ENCODE data around the gene ZMYND19.

ZMYND19 gene

GRCh38 chr9:137613738-137614523 is 23.6 kb upstream of the ZMYND19 start:
- no peak overlapping the region for H3K4me3 ChIP-seq (ENCODE audit: low read length in 2 of 2)
- H3K9me3 ChIP-seq (ENCODE audit: control insufficient read depth in 2 of 2, low read length in 2 of 2) = no peaks in the 10 kb centered on the region
- H3K27ac ChIP-seq (ENCODE audit: low read depth in 2 of 2, low read length in 2 of 2) = peak overlapping the region; percentile 97 to 98
- peaks cover 36 to 39% of the 10 kb centered on the region in 2 donors for H3K4me1 ChIP-seq (ENCODE audit: control insufficient read depth in 2 of 2, insufficient read depth in 2 of 2, low read length in 2 of 2)
- H3K9ac ChIP-seq (ENCODE audit: low read depth in 1 of 2, low read length in 2 of 2) = no peak overlapping the region
- peaks cover 21% of the 10 kb centered on the region in 2 donors for H3K36me3 ChIP-seq (ENCODE audit: control insufficient read depth in 2 of 2, insufficient read depth in 2 of 2, low read length in 2 of 2)
- H3K27me3 ChIP-seq (ENCODE audit: control insufficient read depth in 2 of 2, insufficient read depth in 2 of 2, low read length in 2 of 2) = no peaks in the 10 kb centered on the region

- Histone ChIP-seq H3K9ac (ENCODE audit: low read depth in 1 of 2, low read length in 2 of 2) (peak overlapping the region; percentile 74 to 83), H3K4me3 (ENCODE audit: low read length in 2 of 2) (no peak overlapping the region), H3K9me3 (ENCODE audit: control insufficient read depth in 2 of 2, low read length in 2 of 2) (no peaks in the 10 kb centered on the region), H3K4me1 (ENCODE audit: control insufficient read depth in 2 of 2, insufficient read depth in 2 of 2, low read length in 2 of 2) (peaks cover 38 to 39% of the 10 kb centered on the region in 2 donors), H3K27ac (ENCODE audit: low read depth in 2 of 2, low read length in 2 of 2) (peak overlapping the region; percentile 97 to 98), H3K27me3 (ENCODE audit: control insufficient read depth in 2 of 2, insufficient read depth in 2 of 2, low read length in 2 of 2) (no peaks in the 10 kb centered on the region), H3K36me3 (ENCODE audit: control insufficient read depth in 2 of 2, insufficient read depth in 2 of 2, low read length in 2 of 2) (peaks cover 21% of the 10 kb centered on the region in 2 donors)
Observed at GRCh38 chr9:137613259-137613658, 22.9 kb upstream of the ZMYND19 start.

GRCh38 chr9:137612741-137613142 is 22.4 kb upstream of the ZMYND19 start:
- Histone ChIP-seq H3K27me3 (ENCODE audit: control insufficient read depth in 2 of 2, insufficient read depth in 2 of 2, low read length in 2 of 2) (no peaks in the 10 kb centered on the region), H3K4me3 (ENCODE audit: low read length in 2 of 2) (peak overlapping the region in 1 of 2 donors; percentile 50), H3K27ac (ENCODE audit: low read depth in 2 of 2, low read length in 2 of 2) (peak overlapping the region; percentile 97 to 98), H3K9ac (ENCODE audit: low read depth in 1 of 2, low read length in 2 of 2) (peak overlapping the region; percentile 74 to 83), H3K9me3 (ENCODE audit: control insufficient read depth in 2 of 2, low read length in 2 of 2) (no peaks in the 10 kb centered on the region), H3K4me1 (ENCODE audit: control insufficient read depth in 2 of 2, insufficient read depth in 2 of 2, low read length in 2 of 2) (peaks cover 35 to 36% of the 10 kb centered on the region in 2 donors), H3K36me3 (ENCODE audit: control insufficient read depth in 2 of 2, insufficient read depth in 2 of 2, low read length in 2 of 2) (peaks cover 21% of the 10 kb centered on the region in 2 donors)

GRCh38 chr9:137611623-137612609 is 21.6 kb upstream of the ZMYND19 start:
- Histone ChIP-seq H3K27me3 (ENCODE audit: control insufficient read depth in 2 of 2, insufficient read depth in 2 of 2, low read length in 2 of 2) (no peaks in the 10 kb centered on the region), H3K27ac (ENCODE audit: low read depth in 2 of 2, low read length in 2 of 2) (peak overlapping the region; percentile 97 to 98), H3K36me3 (ENCODE audit: control insufficient read depth in 2 of 2, insufficient read depth in 2 of 2, low read length in 2 of 2) (peaks cover 21% of the 10 kb centered on the region in 2 donors), H3K4me3 (ENCODE audit: low read length in 2 of 2) (peak overlapping the region; percentile 42 to 50), H3K4me1 (ENCODE audit: control insufficient read depth in 2 of 2, insufficient read depth in 2 of 2, low read length in 2 of 2) (peaks cover 37 to 39% of the 10 kb centered on the region in 2 donors), H3K9ac (ENCODE audit: low read depth in 1 of 2, low read length in 2 of 2) (peak overlapping the region; percentile 78 to 83), H3K9me3 (ENCODE audit: control insufficient read depth in 2 of 2, low read length in 2 of 2) (no peaks in the 10 kb centered on the region)

- H3K9ac ChIP-seq (ENCODE audit: low read depth in 1 of 2, low read length in 2 of 2) = peak overlapping the region in 1 of 2 donors; percentile 83
- no peaks in the 10 kb centered on the region for H3K9me3 ChIP-seq (ENCODE audit: control insufficient read depth in 2 of 2, low read length in 2 of 2)
- H3K4me3 ChIP-seq (ENCODE audit: low read length in 2 of 2) = peak overlapping the region; percentile 42 to 50
- H3K27ac ChIP-seq (ENCODE audit: low read depth in 2 of 2, low read length in 2 of 2) = peak overlapping the region; percentile 97 to 98
- peaks cover 44 to 45% of the 10 kb centered on the region in 2 donors for H3K4me1 ChIP-seq (ENCODE audit: control insufficient read depth in 2 of 2, insufficient read depth in 2 of 2, low read length in 2 of 2)
- H3K36me3 ChIP-seq (ENCODE audit: control insufficient read depth in 2 of 2, insufficient read depth in 2 of 2, low read length in 2 of 2) = peaks cover 17 to 21% of the 10 kb centered on the region in 2 donors
- no peaks in the 10 kb centered on the region for H3K27me3 ChIP-seq (ENCODE audit: control insufficient read depth in 2 of 2, insufficient read depth in 2 of 2, low read length in 2 of 2)
Observed at GRCh38 chr9:137610944-137611343, 20.6 kb upstream of the ZMYND19 start.

DNA sequence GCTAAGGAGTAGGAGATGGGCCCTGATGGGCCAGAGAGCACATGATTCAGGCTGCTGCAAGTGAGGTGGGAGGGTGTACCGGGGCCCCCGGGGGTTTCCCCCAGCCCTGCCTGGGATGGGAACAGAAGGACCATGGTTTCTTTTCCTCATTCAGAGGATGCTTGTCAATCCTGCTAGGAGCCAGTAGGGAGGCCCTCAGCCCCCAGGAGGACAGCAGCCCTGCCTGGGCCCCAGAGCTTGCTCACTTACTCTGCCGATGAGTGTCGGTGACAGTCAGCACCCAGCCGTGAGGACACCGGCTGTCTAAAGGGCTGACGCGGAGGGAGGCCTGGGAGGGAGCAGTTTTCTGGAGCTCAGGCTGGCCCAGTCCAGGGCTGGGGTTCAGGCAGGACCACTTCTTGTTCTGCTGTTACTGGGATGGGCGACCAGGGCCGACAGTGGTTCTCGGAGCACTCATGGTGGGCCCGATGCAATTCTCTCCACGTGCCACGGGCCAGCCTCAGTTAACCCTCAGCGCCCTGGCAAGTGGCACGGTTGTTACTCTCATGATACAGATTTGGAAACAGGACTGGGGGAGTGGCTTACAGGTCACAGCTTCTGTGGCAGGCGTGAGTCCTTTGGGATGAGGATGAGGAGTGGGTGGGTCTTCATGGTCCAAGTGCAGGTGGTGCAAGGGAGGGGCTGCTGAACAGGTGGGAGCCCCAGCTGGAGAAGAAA is 17.0 kb upstream of the ZMYND19 start:
- no peaks in the 10 kb centered on the region for H3K27me3 ChIP-seq (ENCODE audit: control insufficient read depth in 2 of 2, insufficient read depth in 2 of 2, low read length in 2 of 2)
- H3K9ac ChIP-seq (ENCODE audit: low read depth in 1 of 2, low read length in 2 of 2) = peak overlapping the region; percentile 68 to 94
- no peaks in the 10 kb centered on the region for H3K9me3 ChIP-seq (ENCODE audit: control insufficient read depth in 2 of 2, low read length in 2 of 2)
- peak overlapping the region; percentile 95 to 97 for H3K27ac ChIP-seq (ENCODE audit: low read depth in 2 of 2, low read length in 2 of 2)
- no peaks in the 10 kb centered on the region for H3K36me3 ChIP-seq (ENCODE audit: control insufficient read depth in 2 of 2, insufficient read depth in 2 of 2, low read length in 2 of 2)
- peaks cover 31 to 35% of the 10 kb centered on the region in 2 donors for H3K4me1 ChIP-seq (ENCODE audit: control insufficient read depth in 2 of 2, insufficient read depth in 2 of 2, low read length in 2 of 2)
- peak overlapping the region; percentile 65 to 86 for H3K4me3 ChIP-seq (ENCODE audit: low read length in 2 of 2)

GRCh38 chr9:137606734-137607138 is 16.4 kb upstream of the ZMYND19 start:
- H3K27me3 ChIP-seq (ENCODE audit: control insufficient read depth in 2 of 2, insufficient read depth in 2 of 2, low read length in 2 of 2) = no peaks in the 10 kb centered on the region
- peak overlapping the region; percentile 65 to 86 for H3K4me3 ChIP-seq (ENCODE audit: low read length in 2 of 2)
- peak overlapping the region; percentile 68 to 94 for H3K9ac ChIP-seq (ENCODE audit: low read depth in 1 of 2, low read length in 2 of 2)
- no peaks in the 10 kb centered on the region for H3K9me3 ChIP-seq (ENCODE audit: control insufficient read depth in 2 of 2, low read length in 2 of 2)
- no peaks in the 10 kb centered on the region for H3K36me3 ChIP-seq (ENCODE audit: control insufficient read depth in 2 of 2, insufficient read depth in 2 of 2, low read length in 2 of 2)
- H3K4me1 ChIP-seq (ENCODE audit: control insufficient read depth in 2 of 2, insufficient read depth in 2 of 2, low read length in 2 of 2) = peaks cover 25 to 29% of the 10 kb centered on the region in 2 donors
- H3K27ac ChIP-seq (ENCODE audit: low read depth in 2 of 2, low read length in 2 of 2) = peak overlapping the region; percentile 95 to 97

DNA sequence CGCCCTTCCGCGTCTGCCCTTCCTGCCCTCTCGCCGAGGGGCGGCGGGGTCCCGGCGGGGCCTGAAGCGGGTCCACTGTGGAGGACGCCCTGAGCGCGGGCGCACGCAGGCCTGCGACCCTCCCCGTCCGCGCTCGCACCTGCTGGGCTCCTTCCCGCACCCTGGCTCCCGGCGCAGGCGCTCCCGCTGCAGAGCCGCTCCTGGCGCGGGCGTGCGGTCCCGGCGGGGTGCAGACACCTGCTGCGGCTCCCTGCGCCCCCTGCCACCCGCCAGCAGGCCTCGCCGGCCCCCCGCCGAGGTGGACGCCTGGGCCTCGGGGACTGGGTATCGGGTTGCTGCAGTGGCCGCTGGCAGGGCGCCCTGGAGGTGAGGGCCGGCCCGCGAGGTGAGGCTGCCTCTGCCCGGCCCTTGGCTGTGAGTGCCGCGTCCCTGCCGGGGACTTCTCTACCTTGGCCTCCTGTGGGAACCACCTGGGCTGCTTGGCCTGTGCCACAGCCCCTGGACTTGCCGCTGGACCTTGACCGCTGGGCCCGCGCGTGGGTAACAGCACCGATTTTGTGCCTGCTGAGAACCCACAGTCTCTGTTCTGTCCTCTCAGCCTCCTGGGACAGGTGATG is 15.8 kb upstream of the ZMYND19 start:
- Histone ChIP-seq H3K27me3 (ENCODE audit: control insufficient read depth in 2 of 2, insufficient read depth in 2 of 2, low read length in 2 of 2) (no peaks in the 10 kb centered on the region), H3K9ac (ENCODE audit: low read depth in 1 of 2, low read length in 2 of 2) (peak overlapping the region; percentile 68 to 94), H3K4me1 (ENCODE audit: control insufficient read depth in 2 of 2, insufficient read depth in 2 of 2, low read length in 2 of 2) (peaks cover 19 to 23% of the 10 kb centered on the region in 2 donors), H3K9me3 (ENCODE audit: control insufficient read depth in 2 of 2, low read length in 2 of 2) (no peaks in the 10 kb centered on the region), H3K27ac (ENCODE audit: low read depth in 2 of 2, low read length in 2 of 2) (peak overlapping the region; percentile 95 to 97), H3K36me3 (ENCODE audit: control insufficient read depth in 2 of 2, insufficient read depth in 2 of 2, low read length in 2 of 2) (no peaks in the 10 kb centered on the region), H3K4me3 (ENCODE audit: low read length in 2 of 2) (peak overlapping the region; percentile 65 to 86)
